Bladder microvascular endothelial cell (primary cell): ENCODE results near the gene FNDC3B. TPM values are rescaled to one million over a fixed set of nuclear protein-coding genes. Genes with fewer than 3 reads are reported as not detected.

Experiments
- total RNA-seq: library from RNA; depleted of rRNA; stranded (reverse); fragments of >200 nt; gene quantifications from 2 replicates; pipeline ENCODE4 v1.2.3, GENCODE V29; 2014

The FNDC3B gene
- total RNA-seq: 60.5 and 223 TPM in 2 replicates

DNA sequence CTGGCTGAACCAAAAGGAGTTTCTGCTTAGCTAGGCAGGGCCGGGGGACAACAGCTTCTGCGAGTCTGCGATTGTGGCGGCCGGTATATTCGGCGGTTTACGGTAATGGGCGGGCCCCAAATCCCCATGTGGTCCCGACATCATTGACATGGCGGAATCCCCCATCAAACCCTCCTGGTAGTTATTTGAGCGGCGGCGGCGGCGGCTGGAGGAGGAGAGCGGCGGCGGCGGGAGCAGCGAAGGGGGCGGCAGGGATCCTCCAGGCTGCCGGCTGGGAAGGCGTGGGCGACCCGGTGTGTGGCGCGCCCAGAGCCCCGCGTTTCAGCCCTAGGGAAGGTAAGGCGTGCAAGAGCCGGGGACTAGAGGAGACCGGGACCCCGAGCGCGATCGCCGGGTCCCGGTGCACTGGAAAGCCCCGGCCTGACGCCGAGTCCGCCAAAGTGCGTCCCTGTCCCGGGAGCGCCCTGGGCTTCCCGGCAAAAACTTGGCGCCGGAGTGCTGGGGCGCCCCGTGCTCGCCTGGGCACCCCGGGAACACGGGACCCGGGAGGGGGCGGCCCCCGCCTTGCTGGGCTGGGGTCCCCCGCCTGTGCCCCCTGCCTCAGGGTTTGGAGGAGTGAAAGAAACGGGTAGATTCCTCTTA, at the start of gene FNDC3B:
TSS of gene FNDC3B (plus strand) at position 143 of the 642 bp plus-strand sequence. CDS start 72,902 bp downstream, outside the sequence.

DNA sequence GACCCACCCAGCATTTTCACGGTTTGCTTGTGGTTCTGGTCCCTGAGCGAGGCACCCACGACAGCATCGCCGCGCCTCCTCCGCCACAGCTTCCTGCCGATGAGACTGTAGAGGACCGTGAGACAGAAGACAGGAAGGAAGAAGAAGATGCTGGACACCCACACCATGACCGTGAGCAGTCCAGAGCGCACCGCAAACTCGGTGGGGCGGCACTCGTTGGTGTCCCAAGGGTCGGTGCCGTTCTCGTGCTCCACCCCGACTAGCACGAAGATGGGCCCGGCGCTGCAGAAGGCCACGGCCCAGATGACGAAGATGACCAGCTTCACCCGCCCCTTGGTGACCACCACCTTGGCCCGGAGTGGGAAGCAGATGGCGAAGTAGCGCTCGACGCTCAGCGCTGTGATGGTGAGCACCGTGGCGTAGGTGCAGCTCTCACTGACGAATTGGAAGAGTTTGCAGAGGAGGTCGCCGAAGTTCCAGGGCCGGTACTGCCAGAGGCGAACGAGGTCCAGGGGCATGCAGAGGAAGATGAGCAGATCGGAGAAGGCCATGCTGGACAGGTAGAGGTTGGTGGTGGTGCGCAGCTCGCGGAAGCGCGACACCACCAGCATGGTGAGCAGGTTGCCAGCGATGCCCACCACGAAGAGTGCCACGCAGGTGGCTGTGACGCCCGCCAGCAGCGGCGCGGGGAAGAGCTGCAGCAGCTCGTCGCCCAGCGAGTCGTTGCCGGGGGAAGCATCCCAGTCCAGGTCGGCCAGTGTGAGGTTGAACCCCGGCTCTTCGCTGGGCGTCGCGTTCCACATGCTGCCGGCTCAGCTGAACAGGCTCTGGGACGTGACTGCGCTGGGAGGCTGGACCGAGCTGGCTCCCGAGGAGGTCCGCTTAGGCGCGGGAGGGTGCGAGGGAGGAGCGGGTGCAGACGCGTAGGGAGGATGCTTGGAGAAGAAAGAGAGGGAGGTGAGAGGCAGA, 408.5 kb downstream of the FNDC3B start, which contains the start of gene GHSR:
TSS of gene GHSR (minus strand) at position 846 of the 969 bp plus-strand sequence. CDS start at position 803, 43 bp downstream.

Other genes starting within 250 kb of the FNDC3B start
- gene PLD1, start 229.1 kb upstream of the FNDC3B start, total RNA-seq: 36.4 and 98.1 TPM in 2 replicates
- gene TMEM212, start 196.2 kb upstream of the FNDC3B start, total RNA-seq: not detected in 2 replicates